Subcutaneous abdominal adipose tissue (tissue), 5 donors: ENCODE measurements around the gene B3GAT1.
"Not testable (repeated sequence)": the region's sequence is repeated elsewhere in the genome, so short reads cannot be mapped to it uniquely, and the experiment has no call there.

Source experiments
- H3K27ac ChIP-seq: one replicate; pipeline ENCODE4 v1.7.0; 2013; ENCODE audit warnings: low read depth, mild to moderate bottlenecking, inconsistent platforms, low read length, moderate library complexity
- H3K27me3 ChIP-seq, 5 donors: one replicate each; pipeline ENCODE4 v1.7.0; 2013; ENCODE audit warnings: low read length in 5 of 5, inconsistent platforms in 1 of 5; ENCODE audit not compliant: control insufficient read depth in 5 of 5, insufficient read depth in 4 of 5
- H3K36me3 ChIP-seq, 5 donors: one replicate each; pipeline ENCODE4 v1.7.0; 2013; ENCODE audit warnings: low read length in 5 of 5; ENCODE audit not compliant: control insufficient read depth in 5 of 5, insufficient read depth in 5 of 5
- H3K4me1 ChIP-seq, 5 donors: one replicate each; pipeline ENCODE4 v1.7.0; 2013; ENCODE audit warnings: low read length in 5 of 5, mild to moderate bottlenecking in 3 of 5, moderate library complexity in 1 of 5; ENCODE audit not compliant: control insufficient read depth in 5 of 5, insufficient read depth in 5 of 5
- H3K4me3 ChIP-seq, 5 donors: one replicate each; pipeline ENCODE4 v1.7.0; 2013; ENCODE audit warnings: low read length in 5 of 5, low read depth in 1 of 5
- H3K9ac ChIP-seq, 5 donors: one replicate each; pipeline ENCODE4 v1.7.0; 2013; ENCODE audit warnings: low read length in 5 of 5, mild to moderate bottlenecking in 4 of 5, moderate library complexity in 3 of 5
- H3K9me3 ChIP-seq, 5 donors: one replicate each; pipeline ENCODE4 v1.7.0; 2013; ENCODE audit warnings: low read length in 5 of 5; ENCODE audit not compliant: control insufficient read depth in 5 of 5
- donor health status: healthy.
- donor health status: healthy.
- donor health status: healthy.
- donor health status: healthy.
- donor health status: healthy.

B3GAT1 gene

GRCh38 chr11:134412203-134413042 is at the start of gene B3GAT1:
B3GAT1 (minus strand) TSS chr11:134412242; CDS start chr11:134387659, 24,583 bp downstream.
- Histone ChIP-seq H3K9ac (no peak within 1 kb of the TSS), H3K4me1 (peaks cover 1 to 31% (median 9%) of the 10 kb centered on the region in 5 donors), H3K27ac (no peak within 1 kb of the TSS), H3K36me3 (no peaks in the 10 kb centered on the region), H3K27me3 (peaks cover 35 to 74% (median 54%) of the 10 kb centered on the region in 5 donors), H3K9me3 (no peaks in the 10 kb centered on the region), H3K4me3 (peak within 1 kb of the TSS in 3 of 5 donors; percentile 10 to 47 (median 36))

GRCh38 chr11:134461621-134462020 is 49.6 kb upstream of the B3GAT1 start:
- Histone ChIP-seq H3K27me3 (peaks cover 5 to 27% (median 19%) of the 10 kb centered on the region in 5 donors), H3K27ac (no peak overlapping the region), H3K4me1 (peaks cover 0 to 3% (median 0%) of the 10 kb centered on the region in 5 donors), H3K9ac (no peak overlapping the region), H3K36me3 (no peaks in the 10 kb centered on the region), H3K9me3 (peaks cover 4 to 19% (median 16%) of the 10 kb centered on the region in 5 donors), H3K4me3 (no peak overlapping the region)

GRCh38 chr11:134460881-134461280 is 48.8 kb upstream of the B3GAT1 start:
- H3K27me3 ChIP-seq, result peaks cover 3 to 20% (median 12%) of the 10 kb centered on the region in 5 donors
- no peaks in the 10 kb centered on the region for H3K4me1 ChIP-seq
- H3K4me3 ChIP-seq, result no peak overlapping the region
- peaks cover 4 to 23% (median 22%) of the 10 kb centered on the region in 5 donors for H3K9me3 ChIP-seq
- no peaks in the 10 kb centered on the region for H3K36me3 ChIP-seq
- no peak overlapping the region for H3K9ac ChIP-seq
- H3K27ac ChIP-seq, result no peak overlapping the region

GRCh38 chr11:134460062-134460561 is 48.1 kb upstream of the B3GAT1 start:
- Histone ChIP-seq H3K27ac (no peak overlapping the region), H3K9ac (no peak overlapping the region), H3K4me3 (no peak overlapping the region), H3K27me3 (peaks cover 0 to 13% (median 4%) of the 10 kb centered on the region in 5 donors), H3K4me1 (no peaks in the 10 kb centered on the region), H3K9me3 (peaks cover 4 to 23% (median 22%) of the 10 kb centered on the region in 5 donors), H3K36me3 (no peaks in the 10 kb centered on the region)

GRCh38 chr11:134459246-134460061 is 47.4 kb upstream of the B3GAT1 start:
- no peak overlapping the region for H3K27ac ChIP-seq
- no peak overlapping the region for H3K4me3 ChIP-seq
- H3K9me3 ChIP-seq, result peaks cover 4 to 28% (median 22%) of the 10 kb centered on the region in 5 donors
- no peaks in the 10 kb centered on the region for H3K36me3 ChIP-seq
- peaks cover 0 to 9% (median 2%) of the 10 kb centered on the region in 5 donors for H3K27me3 ChIP-seq
- no peaks in the 10 kb centered on the region for H3K4me1 ChIP-seq
- no peak overlapping the region for H3K9ac ChIP-seq

- not testable (repeated sequence) for H3K9ac ChIP-seq, H3K27ac ChIP-seq, H3K4me1 ChIP-seq, H3K36me3 ChIP-seq, H3K27me3 ChIP-seq
- Histone ChIP-seq H3K4me3 (peak overlapping the region in 1 of 5 donors; percentile 19), H3K9me3 (peaks cover 4 to 35% (median 26%) of the 10 kb centered on the region in 5 donors)
These were observed 45.5 kb upstream of the B3GAT1 start for GRCh38 chr11:134457411-134458007.

- H3K4me3 ChIP-seq, result no peak overlapping the region
- H3K27me3 ChIP-seq, result peaks cover 0 to 5% (median 4%) of the 10 kb centered on the region in 5 donors
- no peak overlapping the region for H3K27ac ChIP-seq
- H3K9ac ChIP-seq, result no peak overlapping the region
- H3K36me3 ChIP-seq, result no peaks in the 10 kb centered on the region
- H3K4me1 ChIP-seq, result no peaks in the 10 kb centered on the region
- H3K9me3 ChIP-seq, result peaks cover 4 to 39% (median 26%) of the 10 kb centered on the region in 5 donors
These were observed 43.5 kb upstream of the B3GAT1 start for GRCh38 chr11:134455516-134455915.

- peaks cover 0 to 5% (median under 1%) of the 10 kb centered on the region in 5 donors for H3K27me3 ChIP-seq
- no peak overlapping the region for H3K4me3 ChIP-seq
- no peak overlapping the region for H3K27ac ChIP-seq
- no peaks in the 10 kb centered on the region for H3K36me3 ChIP-seq
- H3K4me1 ChIP-seq, result no peaks in the 10 kb centered on the region
- H3K9me3 ChIP-seq, result peaks cover 4 to 39% (median 24%) of the 10 kb centered on the region in 5 donors
- no peak overlapping the region for H3K9ac ChIP-seq
These were observed 42.2 kb upstream of the B3GAT1 start for GRCh38 chr11:134454146-134454690.

- Histone ChIP-seq H3K27me3 (peaks cover 0 to 5% (median 0%) of the 10 kb centered on the region in 5 donors), H3K4me1 (no peaks in the 10 kb centered on the region), H3K9me3 (peaks cover 4 to 39% (median 20%) of the 10 kb centered on the region in 5 donors), H3K9ac (no peak overlapping the region), H3K36me3 (no peaks in the 10 kb centered on the region), H3K27ac (no peak overlapping the region), H3K4me3 (no peak overlapping the region)
These were observed 41.4 kb upstream of the B3GAT1 start for GRCh38 chr11:134453441-134453840.
